Adrenal gland (tissue), 5 donors: ENCODE results near the gene MLLT6.

Source experiments
- CTCF ChIP-seq, 6 experiments: fragments of 450-650 bp in 4 of 6; fragments of 200-600 bp in 2 of 6; sonication (generic) in 1 of 6; IDR thresholded peaks; 1 replicate in 5 of 6; 2 replicates in 1 of 6; pipeline versions ENCODE4 v1.5.1 to v1.8.0; 2016 to 2021; ENCODE audit warnings: antibody characterized with exemption in 6 of 6, mild to moderate bottlenecking in 2 of 6, moderate library complexity in 1 of 6
- POLR2A ChIP-seq, 2 donors: fragments of 450-650 bp; IDR thresholded peaks; one replicate each; pipeline ENCODE4 v1.6.1; 2017; ENCODE audit warnings: antibody characterized with exemption in 2 of 2, mild to moderate bottlenecking in 2 of 2, moderate library complexity in 1 of 2
- donor health status: DM: no; HTN: no; CAD: no.

GRCh38 chr17:38659415-38659814, 45.7 kb upstream of the MLLT6 start:
- TF ChIP-seq CTCF (IDR thresholded peaks at IDR 0.05) (no peak), POLR2A (IDR thresholded peaks at IDR 0.05) (no peak)
